ENCODE results near the gene BCAS3.
"Not testable (repeated sequence)": the region's sequence is repeated elsewhere in the genome, so short reads cannot be mapped to it uniquely, and the experiment has no call there.

Gene BCAS3

DNA sequence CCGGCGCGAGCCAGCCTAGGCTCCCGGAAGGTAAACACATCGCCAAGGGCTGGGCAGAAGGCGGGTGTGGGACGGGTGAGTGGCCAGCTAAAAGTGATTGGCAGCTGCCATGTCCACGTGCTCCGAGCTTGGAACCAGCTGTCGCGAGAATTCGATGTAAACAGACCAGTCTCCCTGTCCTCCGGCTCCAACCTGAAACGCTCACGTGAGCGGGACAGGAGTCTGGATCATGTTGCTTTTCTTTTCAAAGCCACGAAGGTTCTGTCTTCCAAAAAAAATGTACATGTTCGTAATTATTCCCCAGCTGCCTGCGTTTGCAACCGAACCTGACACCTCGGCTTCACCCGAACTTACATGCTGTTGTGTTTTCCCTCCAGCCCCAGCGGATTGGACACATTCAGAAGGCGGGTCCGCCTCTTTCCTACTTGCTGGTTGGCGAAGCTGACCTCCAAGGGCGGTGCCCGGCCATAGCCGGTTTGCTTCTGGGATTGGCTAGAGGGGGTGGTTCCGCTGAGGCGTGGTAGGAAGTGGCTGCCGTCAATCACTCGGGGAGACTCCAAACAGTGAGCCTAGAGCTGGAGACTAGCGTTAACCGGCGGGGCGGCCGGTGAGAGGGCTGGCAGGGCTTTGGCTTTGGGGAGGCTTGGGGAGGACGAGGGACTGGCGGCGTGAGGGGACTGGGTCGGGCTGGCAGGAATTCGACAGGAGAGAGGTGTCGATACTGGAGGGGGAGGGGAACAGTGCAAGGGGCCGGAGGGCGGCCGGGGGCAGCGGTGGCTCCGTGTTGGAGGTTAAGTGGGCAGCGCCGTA lies at the start of gene BCAS3:
BCAS3 (plus strand) TSS at position 544 of the 810 bp plus-strand sequence.
- peak; percentile 98 for DNase-seq (ENCODE audit: low read depth, low spot score)

DNA sequence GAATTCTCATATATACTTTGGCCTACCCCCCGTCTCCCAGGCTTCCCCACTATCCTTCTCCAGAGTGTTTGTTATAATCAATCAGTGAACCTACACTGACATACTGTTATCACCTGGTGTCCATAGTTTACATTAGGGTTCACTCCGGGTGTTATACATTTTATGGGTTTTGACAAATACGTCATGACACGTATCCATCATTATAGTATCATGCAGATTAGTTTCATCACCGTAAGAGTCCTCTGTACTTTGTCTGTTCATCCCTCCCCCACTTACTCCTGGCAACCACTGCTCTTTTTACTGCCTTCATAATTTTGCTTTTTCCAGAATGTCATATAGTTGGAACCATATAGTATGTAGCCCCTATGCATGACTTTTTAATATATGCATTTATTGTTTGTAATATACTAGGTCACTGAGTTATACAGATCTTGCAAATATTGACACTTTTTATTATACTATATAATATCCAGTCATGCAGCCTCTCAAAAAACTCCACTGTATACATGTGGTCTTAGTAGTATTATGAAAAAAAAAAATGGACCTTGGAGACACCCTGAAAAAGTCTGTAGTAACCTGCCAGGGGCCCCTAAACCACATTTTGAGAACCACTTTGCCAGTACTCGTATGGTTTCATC lies 49.3 kb upstream of the BCAS3 start:
- DNase-seq (ENCODE audit: low read depth, low spot score): no peak

DNA sequence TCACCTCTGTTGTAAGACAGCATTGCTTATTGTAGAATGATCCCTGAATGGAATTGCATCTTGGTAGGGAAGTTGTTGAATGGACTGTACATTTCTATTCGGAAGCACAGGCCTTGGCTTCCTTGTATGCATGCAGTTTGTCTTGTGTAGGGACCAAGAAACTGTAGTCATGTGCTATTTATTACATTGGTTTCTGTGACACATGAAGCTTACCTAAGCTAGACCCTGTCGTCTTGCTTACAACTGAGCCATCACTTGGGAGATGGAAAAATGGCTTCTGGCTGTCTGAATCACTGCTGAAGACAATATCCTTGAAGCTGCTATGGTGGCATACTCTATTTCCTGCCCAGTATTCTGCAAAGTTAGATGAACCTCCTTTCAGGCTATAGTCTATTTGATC lies 48.5 kb upstream of the BCAS3 start:
- DNase-seq (ENCODE audit: low read depth, low spot score): no peak

DNA sequence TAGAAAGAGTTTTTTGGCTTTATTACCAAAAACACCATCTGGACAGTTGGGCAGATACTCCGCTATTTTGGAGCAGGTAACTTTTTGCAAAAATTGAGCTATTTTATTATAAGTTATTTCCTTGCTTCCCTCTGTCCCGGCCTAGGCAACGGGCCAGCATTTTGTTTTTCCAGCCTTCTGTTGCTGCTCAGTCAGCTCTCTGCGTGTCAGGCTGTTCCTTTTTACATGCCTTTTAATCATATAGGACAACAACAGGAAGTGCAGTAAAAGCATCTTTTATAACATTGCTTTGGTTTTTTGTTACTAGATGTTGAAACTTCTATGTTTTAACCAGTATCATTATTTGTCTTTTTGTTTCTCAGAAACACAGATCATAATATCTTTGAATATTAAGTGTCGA lies 47.3 kb upstream of the BCAS3 start:
- DNase-seq (ENCODE audit: low read depth, low spot score): peak; percentile 39

DNA sequence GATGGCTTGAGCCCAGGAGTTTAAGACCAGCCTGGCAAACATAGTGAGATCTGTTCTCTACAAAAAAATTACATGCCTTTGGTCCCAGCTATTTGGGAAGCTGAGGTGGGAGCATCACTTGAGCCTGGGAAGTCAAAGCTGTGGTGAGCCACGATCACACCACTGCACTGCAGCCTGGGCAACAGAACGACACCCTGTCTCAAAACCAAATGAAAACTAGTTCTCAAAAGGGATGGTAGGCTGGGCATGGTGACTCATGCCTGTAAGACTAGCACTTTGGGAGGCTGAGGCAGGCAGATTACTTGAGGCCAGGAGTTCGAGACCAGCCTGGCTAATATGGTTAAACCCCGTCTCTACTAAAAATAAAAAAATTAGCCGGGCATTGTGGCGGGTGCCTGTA lies 46.5 kb upstream of the BCAS3 start:
- no peak for DNase-seq (ENCODE audit: low read depth, low spot score)

DNA sequence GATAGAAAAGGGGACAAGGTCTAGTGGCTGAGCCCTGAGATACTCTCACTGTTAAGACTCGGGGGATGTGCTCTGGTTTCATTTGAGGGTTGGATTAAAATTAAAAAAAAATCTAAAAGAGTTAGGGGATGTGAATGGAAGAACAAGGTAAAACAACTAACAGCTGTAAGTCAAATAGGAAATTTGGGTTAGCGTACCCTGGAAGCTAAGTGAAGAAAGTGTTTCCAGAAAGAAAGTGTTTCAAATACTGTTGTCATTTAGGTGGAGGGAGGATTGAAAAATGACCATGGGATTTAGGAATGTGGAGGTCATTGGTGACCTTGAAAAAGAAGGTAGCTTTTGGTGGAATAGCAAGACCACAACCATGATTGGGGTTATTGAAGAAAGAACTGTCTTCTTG lies 40.0 kb upstream of the BCAS3 start:
- DNase-seq (ENCODE audit: low read depth, low spot score): no peak

DNA sequence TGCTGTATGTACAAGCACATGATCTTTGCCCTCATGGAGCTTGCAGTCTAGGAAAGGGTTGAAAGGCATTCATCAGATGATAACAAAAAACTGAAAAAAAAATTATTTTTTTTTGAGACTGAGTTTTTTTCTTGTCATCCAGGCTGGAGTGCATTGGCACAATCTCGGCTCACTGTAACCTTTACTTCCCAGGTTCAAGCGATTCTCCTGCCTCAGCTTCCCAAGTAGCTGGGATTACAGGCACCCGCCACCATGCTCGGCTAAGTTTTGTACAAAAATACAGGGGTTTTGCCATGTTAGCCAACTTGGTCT lies 38.7 kb upstream of the BCAS3 start:
- DNase-seq (ENCODE audit: low read depth, low spot score): no peak

DNA sequence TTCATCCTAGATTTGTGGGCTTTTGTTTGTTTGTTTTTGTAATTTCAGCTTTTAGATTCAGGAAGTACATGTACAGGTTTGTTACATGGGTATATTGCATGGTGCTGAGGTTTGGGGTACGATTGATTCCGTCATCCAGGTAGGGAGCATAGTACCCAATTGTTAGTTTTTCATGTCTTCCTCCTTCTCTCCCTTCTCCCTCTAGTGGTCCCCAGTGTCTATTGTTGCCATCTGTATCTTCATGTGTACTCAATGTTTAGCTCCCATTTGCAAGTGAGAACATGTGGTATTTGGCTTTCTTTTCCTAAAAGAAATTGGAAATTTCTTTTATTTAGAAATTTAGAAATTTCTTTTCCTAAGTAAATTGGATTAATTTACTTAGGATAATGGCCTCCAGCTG lies 37.1 kb upstream of the BCAS3 start:
- DNase-seq (ENCODE audit: low read depth, low spot score): no peak

DNA sequence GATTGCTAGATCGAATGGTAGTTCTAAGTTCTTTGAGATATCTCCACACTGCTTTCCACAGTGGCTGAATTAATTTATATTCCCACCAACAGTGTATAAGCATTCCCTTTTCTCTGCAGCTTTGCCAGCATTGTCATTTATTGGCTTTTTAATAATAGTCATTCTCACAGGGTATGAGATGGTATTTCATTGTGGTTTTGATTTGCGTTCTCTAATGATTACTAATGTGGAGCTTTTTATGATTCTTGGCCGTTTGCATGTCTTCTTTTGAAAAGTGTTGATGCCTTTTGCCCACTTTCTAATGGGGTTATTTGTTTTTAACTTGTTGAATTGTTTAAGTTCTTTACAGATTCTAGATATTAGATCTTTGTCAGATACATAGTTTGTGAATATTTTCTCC lies 36.5 kb upstream of the BCAS3 start:
- DNase-seq (ENCODE audit: low read depth, low spot score): no peak

DNA sequence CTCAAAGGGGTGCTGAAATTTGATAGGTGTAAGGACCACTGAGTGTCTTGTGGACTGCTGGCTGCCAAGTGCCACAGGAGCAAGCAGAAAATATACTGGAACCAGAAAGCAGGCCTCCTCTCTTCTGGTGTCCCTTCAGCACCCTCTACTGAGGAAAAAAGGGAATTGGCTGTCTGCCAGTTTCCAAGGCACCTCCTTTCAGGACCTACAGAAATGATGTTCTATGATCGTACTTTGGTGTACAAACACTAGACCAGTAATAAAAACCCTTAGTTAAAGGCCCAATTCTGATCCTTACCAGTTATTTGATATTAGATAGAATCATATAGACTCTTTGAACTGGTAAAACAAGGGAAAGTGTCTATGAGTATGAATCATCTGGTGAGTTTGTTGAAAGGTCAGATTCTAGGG lies 35.8 kb upstream of the BCAS3 start:
- DNase-seq (ENCODE audit: low read depth, low spot score): peak; percentile 74

DNA sequence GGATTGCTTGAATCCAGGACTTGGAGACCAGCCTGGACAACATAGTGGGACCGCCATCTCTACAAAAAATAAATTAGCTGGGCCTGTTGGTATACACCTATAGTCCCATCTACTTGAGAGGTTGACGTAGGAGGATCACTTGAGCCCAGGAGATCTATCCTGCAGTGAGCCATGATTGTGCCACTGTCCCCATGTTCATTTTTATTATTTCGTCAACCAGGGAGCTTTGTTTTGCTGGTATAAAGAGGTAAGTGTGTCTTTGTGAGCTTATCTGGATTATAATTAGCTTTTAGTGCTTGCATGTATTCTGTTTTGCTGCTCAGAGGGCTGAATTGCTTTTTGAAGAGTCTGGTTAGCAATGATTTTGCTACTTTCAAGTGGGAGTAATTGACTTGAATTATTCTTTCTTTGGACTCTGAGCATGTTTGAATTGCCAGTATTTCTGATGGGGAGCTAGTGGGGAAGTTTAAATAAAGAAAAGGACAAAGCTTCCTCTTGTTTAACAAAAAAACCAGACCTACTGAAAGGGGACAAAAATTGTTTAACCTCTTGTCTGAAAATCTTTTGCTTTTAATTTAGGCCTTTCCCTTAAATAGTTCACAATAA lies 31.6 kb upstream of the BCAS3 start:
- DNase-seq (ENCODE audit: low read depth, low spot score): no peak

DNA sequence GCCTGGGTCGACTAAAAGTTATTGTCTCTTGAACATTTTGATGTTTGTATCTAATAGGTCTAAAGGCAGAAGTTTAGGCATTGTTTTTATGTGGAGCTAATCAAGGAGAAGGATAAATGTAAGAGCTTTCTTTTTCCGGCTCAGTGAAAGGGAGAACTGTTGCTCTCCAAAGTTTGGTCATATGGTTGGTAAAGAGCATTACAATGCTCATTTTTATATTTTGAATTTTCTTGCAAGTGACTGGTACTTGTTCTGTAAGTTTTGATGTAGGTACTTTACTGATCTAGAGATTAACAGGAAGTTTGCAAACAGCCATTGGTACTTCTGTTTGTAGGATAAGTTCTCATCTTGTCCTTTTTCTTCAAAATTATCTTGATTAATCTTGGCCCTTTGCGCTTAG lies 30.9 kb upstream of the BCAS3 start:
- no peak for DNase-seq (ENCODE audit: low read depth, low spot score)

DNA sequence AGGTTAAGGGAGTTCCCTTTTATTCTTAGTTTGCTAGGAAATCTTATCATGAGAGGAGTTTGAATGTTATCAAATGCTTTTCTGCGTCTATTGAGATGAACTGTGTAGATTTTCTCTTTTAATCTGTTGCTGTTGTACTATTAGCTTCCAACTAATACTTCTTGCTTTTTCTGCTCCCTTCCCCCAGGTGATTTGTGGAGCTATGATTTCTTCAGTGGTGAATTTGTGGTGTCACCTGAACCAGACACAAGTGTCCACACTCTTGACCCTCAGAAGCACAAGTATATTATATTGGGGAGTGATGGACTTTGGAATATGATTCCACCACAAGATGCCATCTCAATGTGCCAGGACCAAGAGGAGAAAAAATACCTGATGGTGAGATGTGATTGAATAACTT lies 29.9 kb upstream of the BCAS3 start:
- no peak for DNase-seq (ENCODE audit: low read depth, low spot score)

DNA sequence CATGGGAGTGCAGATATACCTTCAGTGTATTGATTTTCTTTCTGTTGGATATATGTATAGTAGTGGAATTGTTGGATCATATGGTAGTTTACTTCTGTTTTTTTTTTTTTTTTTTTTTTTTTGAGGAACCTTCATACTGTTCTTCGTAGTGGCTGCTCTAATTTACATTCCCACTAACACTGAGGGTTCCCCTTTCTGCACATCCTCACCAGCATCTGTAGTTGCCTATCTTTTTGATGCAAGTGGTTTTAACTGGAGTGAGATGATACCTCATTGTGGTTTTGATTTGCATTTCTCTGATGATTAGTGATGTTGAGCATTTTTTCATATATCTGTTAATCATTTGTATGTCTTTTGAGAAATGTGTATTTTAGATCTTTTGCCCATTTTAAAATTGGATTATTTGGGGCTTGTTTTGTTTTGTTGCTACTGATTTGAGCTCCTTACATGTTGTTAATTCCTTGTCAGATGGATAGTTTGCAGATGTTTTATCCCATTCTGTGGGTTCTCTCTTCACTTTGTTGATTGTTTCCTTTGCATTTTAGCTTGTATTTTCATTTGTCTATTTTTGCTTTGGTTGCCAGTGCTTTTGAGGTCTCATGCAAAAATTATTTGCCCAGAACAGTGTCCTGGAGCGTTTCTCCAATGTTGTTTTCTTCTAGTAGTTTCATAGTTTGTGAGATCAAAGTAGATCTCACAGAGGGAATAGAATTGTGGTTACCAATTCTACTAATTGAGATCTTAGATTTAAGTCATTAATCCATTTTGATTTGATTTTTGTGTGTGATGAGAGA lies 25.0 kb upstream of the BCAS3 start:
- no peak for DNase-seq (ENCODE audit: low read depth, low spot score)

DNA sequence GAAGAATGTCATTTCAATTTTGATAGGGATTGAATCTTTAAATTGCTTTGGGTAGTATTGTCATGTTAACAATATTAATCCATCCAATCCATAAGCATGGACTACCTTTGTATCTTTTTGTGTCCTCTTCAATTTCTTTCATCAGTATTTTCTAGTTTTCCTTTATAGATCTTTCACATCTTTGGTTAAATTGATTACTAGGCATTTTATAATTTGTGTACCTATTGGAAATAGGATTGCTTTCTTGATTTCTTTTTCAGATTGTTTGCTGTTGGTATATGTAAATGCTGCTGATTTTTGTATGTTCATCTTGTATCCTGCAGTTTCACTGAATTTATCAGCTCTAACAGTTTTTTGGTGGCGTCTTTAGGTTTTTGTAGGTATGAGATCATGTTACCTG lies 24.1 kb upstream of the BCAS3 start:
- DNase-seq (ENCODE audit: low read depth, low spot score): no peak

DNA sequence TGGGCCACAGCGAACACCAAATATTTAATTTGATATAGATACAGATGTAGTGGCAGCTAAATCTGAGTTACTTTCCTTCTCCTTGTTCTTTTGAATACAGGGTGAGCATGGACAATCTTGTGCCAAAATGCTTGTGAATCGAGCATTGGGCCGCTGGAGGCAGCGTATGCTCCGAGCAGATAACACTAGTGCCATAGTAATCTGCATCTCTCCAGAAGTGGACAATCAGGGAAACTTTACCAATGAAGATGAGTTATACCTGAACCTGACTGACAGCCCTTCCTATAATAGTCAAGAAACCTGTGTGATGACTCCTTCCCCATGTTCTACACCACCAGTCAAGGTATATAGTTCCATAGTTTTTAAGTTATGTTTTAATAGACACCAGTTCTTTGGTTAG lies 21.2 kb upstream of the BCAS3 start:
- no peak for DNase-seq (ENCODE audit: low read depth, low spot score)

DNA sequence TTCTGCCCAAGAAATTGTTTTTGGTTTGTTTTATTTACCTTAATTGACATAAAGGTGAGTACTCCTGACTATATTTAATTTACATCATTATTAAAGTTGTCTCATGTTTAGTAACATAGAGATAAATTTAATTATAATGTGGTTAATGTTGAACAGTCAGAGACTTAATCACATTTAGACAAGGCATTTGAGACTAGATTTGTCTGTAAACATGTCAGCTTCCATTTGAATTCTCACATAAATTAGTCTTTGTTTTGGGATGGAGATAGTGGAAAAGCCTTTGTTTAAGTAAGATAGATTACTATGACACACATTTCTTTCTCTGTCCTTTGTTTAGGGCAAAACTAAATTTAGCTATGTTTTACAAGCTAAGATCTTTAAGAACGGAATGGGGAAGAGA lies 18.5 kb upstream of the BCAS3 start:
- no peak for DNase-seq (ENCODE audit: low read depth, low spot score)

DNA sequence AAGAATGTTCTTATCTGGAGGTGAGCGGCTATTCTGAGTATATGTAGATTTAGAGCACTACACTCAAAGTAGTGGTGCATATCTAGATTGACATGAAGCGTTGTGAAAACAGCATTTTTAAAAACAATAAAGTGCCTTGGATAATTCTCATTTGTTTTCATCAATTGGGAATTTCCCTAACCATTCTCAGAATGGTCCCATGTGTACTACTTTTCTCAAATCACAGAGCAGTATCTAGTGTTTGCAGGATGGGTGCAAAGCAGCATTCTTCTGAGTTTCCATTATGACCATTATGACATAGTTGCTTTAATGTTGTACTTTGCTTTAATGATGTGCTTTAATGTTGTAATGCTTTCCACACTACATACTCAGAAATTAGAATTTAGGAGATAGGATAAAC lies 16.2 kb upstream of the BCAS3 start:
- DNase-seq (ENCODE audit: low read depth, low spot score): no peak

DNA sequence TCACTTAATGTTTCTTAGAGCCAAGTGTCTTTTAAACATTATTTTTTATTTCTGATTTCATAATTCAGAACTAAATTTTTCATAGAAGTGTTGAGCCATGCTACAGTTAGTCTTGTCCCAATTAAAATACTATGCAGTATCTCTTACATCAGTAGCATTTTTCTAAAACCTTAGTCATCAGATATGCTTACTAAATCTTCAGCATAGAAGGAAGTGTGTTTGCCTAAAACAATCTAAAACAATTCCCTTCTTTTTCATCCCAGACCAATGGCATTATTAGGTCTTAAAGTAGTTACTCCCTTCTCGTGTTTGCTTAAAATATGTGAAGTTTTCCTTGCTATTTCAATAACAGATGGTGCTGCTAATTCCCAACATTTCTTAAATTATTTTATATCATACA lies 13.6 kb upstream of the BCAS3 start:
- DNase-seq (ENCODE audit: low read depth, low spot score): no peak

DNA sequence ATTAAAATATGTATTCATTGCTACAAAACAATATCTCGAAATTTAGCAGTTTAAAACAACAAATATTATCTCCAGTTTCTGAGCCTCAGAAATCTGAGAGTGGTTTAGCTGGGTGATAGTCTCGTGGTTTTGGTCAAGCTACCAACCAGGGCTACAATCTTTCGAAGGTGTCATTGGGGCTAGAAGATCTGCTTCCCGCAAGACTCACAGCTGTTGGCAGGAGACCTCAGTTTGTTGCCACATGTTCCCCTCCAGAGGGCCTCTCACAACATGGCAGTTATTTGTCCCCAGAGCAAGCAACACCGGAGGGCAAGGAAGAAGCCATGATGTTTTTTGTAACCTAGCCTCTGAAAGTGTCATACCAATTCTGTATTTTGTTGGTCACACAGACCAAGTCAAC lies 12.0 kb upstream of the BCAS3 start:
- DNase-seq (ENCODE audit: low read depth, low spot score): no peak

DNA sequence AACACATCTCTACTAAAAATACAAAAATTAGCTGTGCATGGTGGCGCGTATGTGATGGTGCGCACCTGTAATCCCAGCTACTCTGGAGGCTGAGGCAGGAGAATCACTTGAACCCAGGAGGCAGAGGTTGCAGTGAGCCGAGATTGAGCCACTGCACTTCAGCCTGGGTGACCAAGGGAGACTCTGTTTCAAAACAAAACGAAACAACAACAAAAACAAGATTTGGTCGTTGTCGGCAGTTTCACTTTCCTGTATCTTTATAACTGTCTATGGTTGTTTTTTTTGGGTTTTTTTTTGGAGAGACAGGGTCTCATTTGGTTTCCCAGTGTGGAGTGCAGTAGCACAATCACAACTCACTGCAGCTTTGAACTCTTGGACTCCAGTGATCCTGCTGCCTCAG lies 8.9 kb upstream of the BCAS3 start:
- DNase-seq (ENCODE audit: low read depth, low spot score): not testable (repeated sequence)

DNA sequence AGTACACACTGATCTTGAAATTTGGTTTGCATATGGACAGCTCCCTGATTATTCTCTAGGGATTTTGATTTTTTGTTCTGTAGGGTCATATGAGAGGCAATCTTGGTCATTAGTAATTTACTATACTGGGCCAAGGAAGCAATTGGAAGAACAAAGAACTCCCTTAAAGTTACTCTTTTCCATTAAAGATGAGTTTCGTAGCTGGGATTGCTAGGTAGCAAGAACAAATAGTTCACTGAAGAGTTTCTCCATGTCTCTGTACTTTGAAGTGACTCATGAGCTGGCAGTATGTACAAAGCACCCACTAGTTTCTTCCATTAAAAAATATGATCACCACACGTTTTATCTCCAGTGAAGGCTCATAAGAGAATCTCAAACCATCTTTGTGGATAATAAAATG lies 6.2 kb upstream of the BCAS3 start:
- no peak for DNase-seq (ENCODE audit: low read depth, low spot score)

Measured in smooth muscle cell of the brain vasculature (primary cell).